ENCODE data around the gene GPAT2.
"Not testable (repeated sequence)": the region's sequence is repeated elsewhere in the genome, so short reads cannot be mapped to it uniquely, and the experiment has no call there.

GPAT2 gene

GRCh38 chr2:96034792-96035191, at the start of gene GPAT2:
TSS of gene GPAT2 (minus strand) at chr2:96034916. CDS start at chr2:96032359, 2,557 bp downstream.
- not testable (repeated sequence) for DNase-seq

GRCh38 chr2:96083989-96084857, 49.5 kb upstream of the GPAT2 start:
- DNase-seq: no peak

GRCh38 chr2:96083064-96083939, 48.6 kb upstream of the GPAT2 start:
- no peak for DNase-seq

GRCh38 chr2:96082211-96083063, 47.7 kb upstream of the GPAT2 start:
- DNase-seq: no peak

GRCh38 chr2:96081042-96081441, 46.3 kb upstream of the GPAT2 start:
- no peak for DNase-seq

- no peak for DNase-seq
Measured at GRCh38 chr2:96075199-96075771, 40.6 kb upstream of the GPAT2 start.

- DNase-seq: no peak
Measured at GRCh38 chr2:96074156-96074555, 39.4 kb upstream of the GPAT2 start.

GRCh38 chr2:96073170-96073775, 38.6 kb upstream of the GPAT2 start:
- no peak for DNase-seq

GRCh38 chr2:96072746-96073145, 38.0 kb upstream of the GPAT2 start:
- DNase-seq: no peak

GRCh38 chr2:96071977-96072491, 37.3 kb upstream of the GPAT2 start:
- not testable (repeated sequence) for DNase-seq

GRCh38 chr2:96071087-96071976, 36.6 kb upstream of the GPAT2 start:
- not testable (repeated sequence) for DNase-seq

- DNase-seq: not testable (repeated sequence)
Measured at GRCh38 chr2:96070351-96070750, 35.6 kb upstream of the GPAT2 start.

- DNase-seq: not testable (repeated sequence)
Measured at GRCh38 chr2:96069878-96070277, 35.2 kb upstream of the GPAT2 start.

GRCh38 chr2:96067902-96068581, 33.3 kb upstream of the GPAT2 start:
- not testable (repeated sequence) for DNase-seq

GRCh38 chr2:96067098-96067660, 32.5 kb upstream of the GPAT2 start:
- not testable (repeated sequence) for DNase-seq

- DNase-seq: not testable (repeated sequence)
Measured at GRCh38 chr2:96066511-96066910, 31.8 kb upstream of the GPAT2 start.

- not testable (repeated sequence) for DNase-seq
Measured at GRCh38 chr2:96065954-96066353, 31.2 kb upstream of the GPAT2 start.

- no peak for DNase-seq
Measured at GRCh38 chr2:96065381-96065930, 30.7 kb upstream of the GPAT2 start.

- DNase-seq: not testable (repeated sequence)
Measured at GRCh38 chr2:96064760-96065159, 30.0 kb upstream of the GPAT2 start.

Data from kidney glomerular epithelial cell (primary cell).